Stimulated activated naive CD8-positive, alpha-beta T cell treated with anti-CD3 and anti-CD28 coated beads, Interleukin-15, amount 100 ng/mL, for 72 hours (primary cell): ENCODE data around the gene PAX5.

Experiments
- ATAC-seq: fragments of 150-1000 bp; cut with Tn5 transposase; 2 replicates; pipeline ENCODE4 v1.10.0; 2021; ENCODE audit warnings: mild to moderate bottlenecking, moderate library complexity
- DNase-seq, 2 donors: peaks; one replicate each; pipeline ENCODE4 v3.0.0; 2021 to 2022
- H3K27ac Mint-ChIP-seq, 2 donors: one replicate each; pipeline ENCODE4 v1.8.0; 2022; ENCODE audit warnings: mild to moderate bottlenecking in 2 of 2, mixed read lengths in 2 of 2, moderate library complexity in 2 of 2
- H3K27me3 Mint-ChIP-seq: one replicate; pipeline ENCODE4 v1.8.0; 2022; ENCODE audit warnings: mixed read lengths
- H3K4me1 Mint-ChIP-seq: one replicate; pipeline ENCODE4 v1.8.0; 2022; ENCODE audit warnings: mild to moderate bottlenecking, mixed read lengths
- H3K4me3 Mint-ChIP-seq, 2 donors: one replicate each; pipeline ENCODE4 v1.8.0; 2022; ENCODE audit warnings: mild to moderate bottlenecking in 2 of 2, mixed read lengths in 2 of 2, moderate library complexity in 1 of 2
- H3K9me3 Mint-ChIP-seq, 2 donors: one replicate each; pipeline ENCODE4 v1.8.0; 2022; ENCODE audit warnings: mixed read lengths in 2 of 2

PAX5 gene

GRCh38 chr9:37005517-37006140 is 28.4 kb downstream of the PAX5 start:
- Mint-ChIP-seq H3K27ac (no peak overlapping the region), H3K4me1 (peaks cover 12% of the 10 kb centered on the region), H3K27me3 (peaks cover 86% of the 10 kb centered on the region), H3K4me3 (no peak overlapping the region), H3K9me3 (no peaks in the 10 kb centered on the region)
- ATAC-seq (no peak), DNase-seq (no peak)

- Mint-ChIP-seq H3K4me3 (no peak overlapping the region), H3K4me1 (peaks cover 12% of the 10 kb centered on the region), H3K27ac (no peak overlapping the region), H3K9me3 (no peaks in the 10 kb centered on the region), H3K27me3 (peaks cover 90% of the 10 kb centered on the region)
- DNase-seq (no peak), ATAC-seq (no peak)
Measured at GRCh38 chr9:37004424-37004935, 29.6 kb downstream of the PAX5 start.

GRCh38 chr9:37002413-37003217 is 31.5 kb downstream of the PAX5 start:
- peaks cover 12% of the 10 kb centered on the region for H3K4me1 Mint-ChIP-seq
- DNase-seq (no peak), ATAC-seq (no peak)
- peak overlapping the region; percentile 51 to 75 for H3K4me3 Mint-ChIP-seq
- peak overlapping the region in 1 of 2 donors; percentile 59 for H3K27ac Mint-ChIP-seq
- H3K27me3 Mint-ChIP-seq, result peaks cover 85% of the 10 kb centered on the region
- no peaks in the 10 kb centered on the region for H3K9me3 Mint-ChIP-seq

GRCh38 chr9:37002036-37002412 is 32.0 kb downstream of the PAX5 start:
- peaks cover 79% of the 10 kb centered on the region for H3K27me3 Mint-ChIP-seq
- H3K4me1 Mint-ChIP-seq, result peaks cover 12% of the 10 kb centered on the region
- no peaks in the 10 kb centered on the region for H3K9me3 Mint-ChIP-seq
- ATAC-seq (no peak), DNase-seq (no peak)
- peak overlapping the region in 1 of 2 donors; percentile 75 for H3K4me3 Mint-ChIP-seq
- no peak overlapping the region for H3K27ac Mint-ChIP-seq

- ATAC-seq (no peak), DNase-seq (no peak)
- H3K4me3 Mint-ChIP-seq, result no peak overlapping the region
- H3K4me1 Mint-ChIP-seq, result peaks cover 12% of the 10 kb centered on the region
- H3K9me3 Mint-ChIP-seq, result no peaks in the 10 kb centered on the region
- H3K27me3 Mint-ChIP-seq, result peaks cover 73% of the 10 kb centered on the region
- H3K27ac Mint-ChIP-seq, result no peak overlapping the region
Measured at GRCh38 chr9:37001459-37001858, 32.6 kb downstream of the PAX5 start.

GRCh38 chr9:36999728-37000333 is 34.2 kb downstream of the PAX5 start:
- no peak overlapping the region for H3K27ac Mint-ChIP-seq
- no peak overlapping the region for H3K4me3 Mint-ChIP-seq
- ATAC-seq (no peak), DNase-seq (no peak)
- peaks cover 64% of the 10 kb centered on the region for H3K27me3 Mint-ChIP-seq
- peaks cover 13% of the 10 kb centered on the region for H3K4me1 Mint-ChIP-seq
- no peaks in the 10 kb centered on the region for H3K9me3 Mint-ChIP-seq

GRCh38 chr9:36997414-36997813 is 36.7 kb downstream of the PAX5 start:
- no peak overlapping the region for H3K4me3 Mint-ChIP-seq
- ATAC-seq (no peak), DNase-seq (no peak)
- no peaks in the 10 kb centered on the region for H3K9me3 Mint-ChIP-seq
- no peak overlapping the region for H3K27ac Mint-ChIP-seq
- H3K27me3 Mint-ChIP-seq, result peaks cover 60% of the 10 kb centered on the region
- peaks cover 9% of the 10 kb centered on the region for H3K4me1 Mint-ChIP-seq

- Mint-ChIP-seq H3K4me1 (peaks cover 5% of the 10 kb centered on the region), H3K27ac (no peak overlapping the region), H3K9me3 (peaks cover 2 to 5% of the 10 kb centered on the region in 2 donors), H3K27me3 (peaks cover 52% of the 10 kb centered on the region), H3K4me3 (no peak overlapping the region)
- ATAC-seq, result no peak
- DNase-seq, result no peak
Measured at GRCh38 chr9:36996706-36997086, 37.4 kb downstream of the PAX5 start.

GRCh38 chr9:36995927-36996705 is 38.0 kb downstream of the PAX5 start:
- ATAC-seq (peak; percentile 75), DNase-seq (peak; percentile 58 to 59)
- peaks cover 47% of the 10 kb centered on the region for H3K27me3 Mint-ChIP-seq
- peaks cover 5% of the 10 kb centered on the region for H3K4me1 Mint-ChIP-seq
- H3K27ac Mint-ChIP-seq, result peak overlapping the region in 1 of 2 donors; percentile 82
- H3K9me3 Mint-ChIP-seq, result peaks cover 8 to 11% of the 10 kb centered on the region in 2 donors
- H3K4me3 Mint-ChIP-seq, result peak overlapping the region; percentile 61 to 71

- Mint-ChIP-seq H3K4me3 (no peak overlapping the region), H3K27me3 (peaks cover 41% of the 10 kb centered on the region), H3K27ac (no peak overlapping the region), H3K9me3 (peaks cover 11 to 17% of the 10 kb centered on the region in 2 donors), H3K4me1 (peaks cover 5% of the 10 kb centered on the region)
- ATAC-seq (no peak), DNase-seq (no peak)
Measured at GRCh38 chr9:36993933-36994764, 39.9 kb downstream of the PAX5 start.

GRCh38 chr9:36992501-36993316 is 41.4 kb downstream of the PAX5 start:
- no peak for ATAC-seq
- peaks cover 8% of the 10 kb centered on the region for H3K4me1 Mint-ChIP-seq
- DNase-seq, result no peak
- H3K4me3 Mint-ChIP-seq, result no peak overlapping the region
- peaks cover 52% of the 10 kb centered on the region for H3K27me3 Mint-ChIP-seq
- peaks cover 11 to 17% of the 10 kb centered on the region in 2 donors for H3K9me3 Mint-ChIP-seq
- no peak overlapping the region for H3K27ac Mint-ChIP-seq

GRCh38 chr9:36991516-36992134 is 42.4 kb downstream of the PAX5 start:
- peaks cover 11 to 17% of the 10 kb centered on the region in 2 donors for H3K9me3 Mint-ChIP-seq

GRCh38 chr9:36988848-36989247 is 45.2 kb downstream of the PAX5 start:
- ATAC-seq (no peak), DNase-seq (no peak)
- Mint-ChIP-seq H3K9me3 (peaks cover 11 to 17% of the 10 kb centered on the region in 2 donors), H3K27ac (no peak overlapping the region), H3K4me1 (peaks cover 20% of the 10 kb centered on the region), H3K4me3 (no peak overlapping the region), H3K27me3 (peaks cover 72% of the 10 kb centered on the region)

More at GRCh38 chr9:36991516-36992134, 42.4 kb downstream of the PAX5 start:
- no peak overlapping the region for H3K27ac Mint-ChIP-seq
- DNase-seq (peak; percentile 35 to 56), ATAC-seq (peak; percentile 52)
- H3K4me1 Mint-ChIP-seq, result peaks cover 19% of the 10 kb centered on the region
- no peak overlapping the region for H3K4me3 Mint-ChIP-seq
- peaks cover 63% of the 10 kb centered on the region for H3K27me3 Mint-ChIP-seq
